Measurements from ENCODE around the gene RABEP2. TPM values are rescaled to one million over a fixed set of nuclear protein-coding genes. Genes with fewer than 3 reads are reported as not detected.
A peak's percentile ranks its signal among the peaks of the same experiment; 100 is the strongest.

RABEP2 gene
- total and polyA plus RNA-seq, 12 donors = 1.4 to 121 (median 47.7) TPM

DNA sequence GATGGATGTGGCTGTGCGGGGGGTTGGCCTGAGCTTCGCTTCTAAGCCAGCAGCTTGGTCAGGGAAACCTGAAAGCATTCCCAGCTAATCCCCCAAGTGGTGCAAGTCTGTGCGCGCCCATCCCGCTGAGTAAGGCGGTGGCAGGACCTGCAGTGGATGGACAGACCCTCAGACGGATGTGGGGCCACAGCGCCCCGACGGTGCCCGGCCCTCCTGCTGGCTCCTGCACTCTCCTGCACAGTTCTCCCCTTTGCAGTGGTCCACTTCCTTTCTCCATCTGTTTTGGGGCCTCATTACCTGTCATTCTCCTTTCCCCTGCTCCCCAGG, 44.5 kb downstream of the RABEP2 start:
- Histone ChIP-seq H3K27me3 (no peaks in the 10 kb centered on the region), H3K4me1 (replicated peaks in 1 of 2) (peaks cover 9 to 11% of the 10 kb centered on the region in 2 donors), H3K36me3 (replicated peaks in 1 of 2) (no peaks in the 10 kb centered on the region), H3K9me3 (replicated peaks in 1 of 3) (no peaks in the 10 kb centered on the region), H3K27ac (no peak overlapping the region), H3K4me3 (no peak overlapping the region)
- WGBS, 4 donors = 15 to 26% (median 20%) methylated on average over 6 to 11 of the region's 11 CpGs
- intact Hi-C loops (cut with DNase I) = no loop called here
- TF ChIP-seq, protein P1, sequence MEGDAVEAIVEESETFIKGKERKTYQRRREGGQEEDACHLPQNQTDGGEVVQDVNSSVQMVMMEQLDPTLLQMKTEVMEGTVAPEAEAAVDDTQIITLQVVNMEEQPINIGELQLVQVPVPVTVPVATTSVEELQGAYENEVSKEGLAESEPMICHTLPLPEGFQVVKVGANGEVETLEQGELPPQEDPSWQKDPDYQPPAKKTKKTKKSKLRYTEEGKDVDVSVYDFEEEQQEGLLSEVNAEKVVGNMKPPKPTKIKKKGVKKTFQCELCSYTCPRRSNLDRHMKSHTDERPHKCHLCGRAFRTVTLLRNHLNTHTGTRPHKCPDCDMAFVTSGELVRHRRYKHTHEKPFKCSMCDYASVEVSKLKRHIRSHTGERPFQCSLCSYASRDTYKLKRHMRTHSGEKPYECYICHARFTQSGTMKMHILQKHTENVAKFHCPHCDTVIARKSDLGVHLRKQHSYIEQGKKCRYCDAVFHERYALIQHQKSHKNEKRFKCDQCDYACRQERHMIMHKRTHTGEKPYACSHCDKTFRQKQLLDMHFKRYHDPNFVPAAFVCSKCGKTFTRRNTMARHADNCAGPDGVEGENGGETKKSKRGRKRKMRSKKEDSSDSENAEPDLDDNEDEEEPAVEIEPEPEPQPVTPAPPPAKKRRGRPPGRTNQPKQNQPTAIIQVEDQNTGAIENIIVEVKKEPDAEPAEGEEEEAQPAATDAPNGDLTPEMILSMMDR (IDR thresholded peaks at IDR 0.05) = no peak
- no peak for TF ChIP-seq POLR2A (IDR thresholded peaks at IDR 0.05)
- DNase-seq = no peak

DNA sequence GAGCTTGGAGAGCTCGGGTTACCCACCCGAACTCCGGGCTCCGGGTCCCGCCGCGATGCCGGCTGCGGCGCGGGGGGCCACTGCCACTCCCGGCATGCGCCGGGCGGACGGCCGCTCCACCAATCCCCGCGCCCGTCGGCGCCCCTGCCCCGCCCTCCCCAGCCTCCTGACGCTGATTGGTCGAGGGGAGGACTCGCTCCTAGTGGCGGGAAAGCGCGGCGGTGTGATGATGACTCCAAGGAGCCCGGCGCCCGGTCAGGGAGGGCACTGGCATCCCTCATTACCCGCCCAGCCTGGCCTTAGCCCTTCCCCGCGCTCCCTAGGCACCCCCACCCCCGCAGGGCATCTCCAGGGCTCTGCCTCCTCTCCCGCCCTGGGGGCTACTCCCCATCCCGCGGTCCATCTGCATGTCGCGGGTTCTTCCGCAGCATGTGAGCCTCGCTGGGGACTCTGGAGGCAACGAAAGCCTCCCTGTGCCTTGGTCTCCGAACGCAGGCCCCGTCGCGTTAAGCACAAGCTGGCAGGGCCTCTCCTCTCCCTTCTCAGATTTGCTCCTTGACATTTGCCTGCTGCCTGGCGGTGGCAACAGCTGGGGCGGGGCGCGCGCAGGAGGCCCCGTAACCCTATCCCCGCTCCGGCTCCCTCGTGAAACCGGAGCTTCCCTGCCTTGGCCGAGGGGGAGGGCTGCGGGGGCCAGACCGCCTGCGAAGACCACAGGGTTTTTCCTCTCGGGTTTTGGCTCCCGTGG, 45.0 kb downstream of the RABEP2 start:
- TF ChIP-seq, protein P1 (IDR thresholded peaks at IDR 0.05) = peak in 4 of 6 experiments; percentile 23 to 39 (median 34)
- no peak for TF ChIP-seq POLR2A (IDR thresholded peaks at IDR 0.05)
- peak; percentile 86 to 93 (median 90) for DNase-seq
- peak overlapping the region in 3 of 4 donors; percentile 7 to 59 (median 18) for H3K4me3 ChIP-seq
- H3K27me3 ChIP-seq = no peaks in the 10 kb centered on the region
- 0 to 1% (median 1%) methylated on average over 10 to 66 of the region's 66 CpGs for WGBS, 4 donors
- no peaks in the 10 kb centered on the region for H3K36me3 ChIP-seq (replicated peaks in 1 of 2)
- no peaks in the 10 kb centered on the region for H3K9me3 ChIP-seq (replicated peaks in 1 of 3)
- intact Hi-C loops (cut with DNase I) = loop anchor here in 1 of 2 donors (5.0 kb wide), 1 partner anchor 57 kb away; no protein-coding TSS in a partner anchor
- H3K27ac ChIP-seq = no peak overlapping the region
- H3K4me1 ChIP-seq (replicated peaks in 1 of 2) = peaks cover 9 to 11% of the 10 kb centered on the region in 2 donors

DNA sequence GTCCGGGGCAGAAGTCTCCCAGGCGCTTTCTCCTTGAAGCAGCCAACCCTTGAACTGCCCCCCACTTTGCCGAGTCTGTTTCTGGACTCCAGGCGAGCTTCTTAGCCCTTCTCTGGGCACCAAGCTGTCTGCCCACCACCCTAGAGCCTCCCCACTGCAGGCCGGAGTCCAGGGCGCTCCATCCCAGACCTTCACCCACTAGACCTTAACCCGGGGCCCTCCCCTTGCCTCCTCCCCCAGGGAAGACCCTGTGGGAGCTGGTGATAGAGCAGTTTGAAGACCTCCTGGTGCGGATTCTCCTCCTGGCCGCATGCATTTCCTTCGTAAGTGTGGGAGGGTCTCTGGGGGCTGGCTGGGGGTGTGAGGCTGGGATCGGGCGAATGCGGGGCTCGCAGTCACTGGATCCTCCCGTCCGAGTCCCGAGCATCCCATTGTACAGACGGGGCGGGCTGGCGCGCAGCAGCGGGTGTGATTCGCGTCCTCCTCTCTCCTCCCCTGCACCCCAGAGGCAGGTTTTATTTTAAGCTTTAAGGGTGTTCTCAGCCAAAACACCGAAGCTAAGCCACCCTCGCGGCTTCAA, 45.7 kb downstream of the RABEP2 start:
- Histone ChIP-seq H3K9me3 (replicated peaks in 1 of 3) (no peaks in the 10 kb centered on the region), H3K4me3 (peak overlapping the region in 3 of 4 donors; percentile 7 to 59 (median 18)), H3K27me3 (no peaks in the 10 kb centered on the region), H3K36me3 (replicated peaks in 1 of 2) (no peaks in the 10 kb centered on the region), H3K27ac (no peak overlapping the region), H3K4me1 (replicated peaks in 1 of 2) (peaks cover 9 to 11% of the 10 kb centered on the region in 2 donors)
- DNase-seq = no peak
- WGBS, 4 donors = 0 to 8% (median 2%) methylated on average over 6 to 27 of the region's 27 CpGs
- no peak for TF ChIP-seq POLR2A (IDR thresholded peaks at IDR 0.05)
- TF ChIP-seq, protein P1 (IDR thresholded peaks at IDR 0.05) = no peak
- intact Hi-C loops (cut with DNase I) = loop anchor here in 1 of 2 donors (5.0 kb wide), 1 partner anchor 58 kb away; no protein-coding TSS in a partner anchor

DNA sequence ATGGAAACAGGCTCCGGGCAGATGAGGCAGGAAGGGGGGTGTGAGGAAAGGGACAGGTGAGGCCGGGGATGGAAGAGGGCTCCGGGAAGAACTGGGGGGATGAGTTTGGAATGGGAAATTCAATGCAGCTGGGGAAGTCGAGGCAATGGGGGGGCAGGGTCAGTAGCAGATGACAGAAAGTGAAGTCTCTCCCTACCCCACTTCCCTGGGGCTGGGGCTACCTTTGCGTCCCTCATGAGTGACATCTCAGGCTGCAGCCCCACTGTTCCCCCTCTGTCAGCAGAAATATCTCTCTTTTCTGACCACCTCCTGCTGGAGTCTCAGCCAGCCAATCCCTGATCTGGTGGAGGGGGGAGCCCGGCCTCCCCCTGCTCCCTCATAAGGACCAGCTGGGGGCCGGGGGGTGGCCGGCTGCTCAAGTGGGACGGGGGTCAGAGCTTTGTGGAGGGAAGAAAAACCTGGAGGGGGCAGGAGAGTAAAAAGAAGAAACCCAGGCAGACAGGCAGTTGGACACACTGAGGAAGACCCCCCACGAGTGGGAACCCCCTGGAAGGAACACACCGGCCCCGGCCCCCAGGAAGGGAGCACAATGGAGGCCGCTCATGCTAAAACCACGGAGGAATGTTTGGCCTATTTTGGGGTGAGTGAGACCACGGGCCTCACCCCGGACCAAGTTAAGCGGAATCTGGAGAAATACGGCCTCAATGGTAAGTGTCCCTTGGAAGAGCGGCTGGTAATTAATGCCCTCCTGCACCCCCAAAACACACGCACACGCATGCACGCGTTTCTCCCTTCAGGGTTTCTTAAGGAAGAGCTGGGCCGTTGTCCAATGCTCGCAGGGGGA, 46.7 kb downstream of the RABEP2 start, which contains the start of gene ATP2A1:
Gene ATP2A1, plus strand, starts transcription at position 406 of the 844 bp plus-strand sequence. Its CDS starts 184 bp downstream, at position 590.
- Histone ChIP-seq H3K27ac (no peak within 1 kb of the TSS), H3K27me3 (no peaks in the 10 kb centered on the region), H3K4me1 (replicated peaks in 1 of 2) (peaks cover 9 to 11% of the 10 kb centered on the region in 2 donors), H3K36me3 (replicated peaks in 1 of 2) (no peaks in the 10 kb centered on the region), H3K4me3 (peak within 1 kb of the TSS in 1 of 4 donors; percentile 59), H3K9me3 (replicated peaks in 1 of 3) (no peaks in the 10 kb centered on the region)
- no peak for DNase-seq
- TF ChIP-seq, protein P1 (IDR thresholded peaks at IDR 0.05) = no peak
- no peak for TF ChIP-seq POLR2A (IDR thresholded peaks at IDR 0.05)
- WGBS, 4 donors = 61 to 75% (median 72%) methylated on average over 24 to 25 of the region's 25 CpGs
- intact Hi-C loops (cut with DNase I) = loop anchor here in 1 of 2 donors (5.0 kb wide), 1 partner anchor 59 kb away; no protein-coding TSS in a partner anchor
